ENCODE results near the gene UBD. TPM values are rescaled to one million over a fixed set of nuclear protein-coding genes. Genes with fewer than 3 reads are reported as not detected.

Gene UBD
- total and polyA plus RNA-seq, 9 of the 15 experiments (the other 6 are each of a cell fraction or from before 2014, with no cell fraction given) = not detected

GRCh38 chr6:29590218-29590808 is 30.8 kb upstream of the UBD start:
- H4K20me1 ChIP-seq (replicated peaks; ENCODE audit: control insufficient read depth, insufficient read depth, low read length) = no peaks in the 10 kb centered on the region; the same call in 1 of the 2 replicates
- no peak overlapping the region for H3K27ac ChIP-seq (ENCODE audit: extremely low read depth, low read depth, low read length)
- no peak overlapping the region for H3K9ac ChIP-seq (ENCODE audit: insufficient read depth in 1 of 2, low read depth in 2 of 2, low read length in 2 of 2)
- in situ Hi-C loops (cut with MboI) (loop anchor here (25.0 kb wide), 1 partner anchor 753 kb away; no protein-coding TSS in a partner anchor), intact Hi-C loops (cut with micrococcal nuclease) (no loop called here)
- no peaks in the 10 kb centered on the region for H3K9me3 ChIP-seq (replicated peaks; ENCODE audit: control insufficient read depth, insufficient read depth, low read depth, low read length)
- no peaks in the 10 kb centered on the region for H3K36me3 ChIP-seq (ENCODE audit: control insufficient read depth, insufficient read depth, low read length)
- H3K9me1 ChIP-seq (ENCODE audit: control insufficient read depth, insufficient read depth, low read length) = no peaks in the 10 kb centered on the region
- H3K79me2 ChIP-seq (ENCODE audit: control insufficient read depth, insufficient read depth, low read length) = no peaks in the 10 kb centered on the region
- H2AFZ ChIP-seq (ENCODE audit: low read depth, low read length) = no peak overlapping the region
- no peaks in the 10 kb centered on the region for H3K4me1 ChIP-seq (replicated peaks in 1 of 2; ENCODE audit: control insufficient read depth in 2 of 2, insufficient read depth in 2 of 2, low read length in 2 of 2)
- POLR2A ChIA-PET = interaction anchor here (1.0 kb wide), 1 partner anchor 28 kb away, joined by 3 read pairs; no protein-coding TSS in a partner anchor
- no TSS peak for BruUV-seq (replicated peaks)
- CTCF ChIA-PET (ENCODE audit: low intra/inter-chr PET ratio) = interaction anchor here (0.7 to 1.4 kb wide), 7 partner anchors 153 to 903 kb away, joined by 3 to 5 read pairs (median 3); partner anchors contain the start of gene OR12D1
- no peak overlapping the region for H3K4me2 ChIP-seq (ENCODE audit: insufficient read depth, low read length)
- TF ChIP-seq PBX2 (CRISPR knock-in tag; IDR thresholded peaks at IDR 0.05; ENCODE audit: low read depth) = no peak
- no peak for TF ChIP-seq PBX2 (tag; conservative IDR thresholded peaks at IDR 0.05; ENCODE audit: low read depth)
- peak; percentile 51; the same call in 1 of the 2 replicates for TF ChIP-seq ZNF24 (IDR thresholded peaks at IDR 0.05)
- ATAC-seq (no peak), DNase-seq (ENCODE audit: extremely low read depth in 1 of 4, low spot score in 3 of 4) (no peak), FAIRE-seq (peak; percentile 37)
- 15% methylated on average over 4 of the region's 4 CpGs for WGBS (ENCODE audit: insufficient coverage, low coverage, missing lambda C conversion rate)
- H3K27me3 ChIP-seq (ENCODE audit: control insufficient read depth in 2 of 2, insufficient read depth in 2 of 2, low read length in 2 of 2) = peaks cover 3 to 10% of the 10 kb centered on the region in 2 experiments; a peak in 1 of 5 replicates
- no peak overlapping the region for H3K4me3 ChIP-seq
